ENCODE data around the gene ANAPC2. TPM values are rescaled to one million over a fixed set of nuclear protein-coding genes. Genes with fewer than 3 reads are reported as not detected.
A peak's percentile ranks its signal among the peaks of the same experiment; 100 is the strongest.

ANAPC2 gene
- polyA plus RNA-seq, 6 donors from 2014 or later = 6.1 to 9.3 (median 7.5) TPM

DNA sequence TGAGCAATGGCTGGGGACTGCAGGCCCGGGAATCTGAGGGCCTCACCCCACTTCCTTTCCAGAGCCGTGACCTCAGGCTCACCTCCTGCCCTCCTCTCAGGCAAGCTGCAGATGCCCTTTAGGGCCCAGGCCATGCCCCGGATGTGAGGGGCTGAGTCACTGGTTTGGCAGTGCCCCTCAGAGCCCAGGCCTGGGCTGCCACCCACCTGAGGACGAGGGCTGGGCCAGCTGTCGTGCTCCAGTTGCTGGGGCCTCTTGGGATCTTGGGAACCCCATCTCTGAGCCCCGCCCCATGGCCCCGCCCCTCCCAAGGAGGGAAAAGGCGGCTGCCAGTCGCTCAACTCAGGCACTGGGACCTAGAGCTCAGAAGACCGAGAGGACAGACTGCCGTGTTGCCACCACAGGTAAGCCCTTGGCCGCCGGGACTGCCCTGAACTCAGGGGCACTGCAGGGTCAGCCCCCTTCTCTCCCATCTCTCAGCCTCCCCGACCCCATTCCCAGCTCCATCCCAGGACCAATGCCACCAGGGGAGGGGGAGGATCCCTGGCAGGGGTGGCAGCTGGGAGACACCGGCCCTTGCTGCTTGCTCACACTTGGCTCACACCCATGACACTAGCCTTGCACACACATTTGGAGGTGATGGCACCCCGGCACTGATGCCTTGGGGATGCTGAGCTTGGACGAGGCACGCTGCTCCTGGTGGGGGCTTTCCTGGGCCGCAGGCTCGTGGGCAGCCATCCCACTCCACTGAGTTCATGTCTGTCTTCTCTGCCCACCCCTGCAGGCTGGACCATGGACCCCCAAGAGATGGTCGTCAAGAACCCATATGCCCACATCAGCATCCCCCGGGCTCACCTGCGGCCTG is 36.7 kb upstream of the ANAPC2 start, which contains the start of gene CYSRT1:
TSS of gene CYSRT1 (plus strand) at position 345 of the 865 bp plus-strand sequence. CDS start at position 793, 448 bp downstream.
- Mint-ChIP-seq H3K4me1 (peaks cover 6 to 12% (median 11%) of the 10 kb centered on the region in 3 donors), H3K27ac (peak within 1 kb of the TSS in 3 of 6 donors; percentile 79 to 97 (median 80)), H3K9me3 (peaks cover 0 to 2% (median 0%) of the 10 kb centered on the region in 7 donors), H3K36me3 (no peaks in the 10 kb centered on the region), H3K4me3 (peak within 1 kb of the TSS; percentile 75 to 92 (median 80)), H3K27me3 (peaks cover 0 to 15% (median 8%) of the 10 kb centered on the region in 3 donors)
- DNase-seq (no peak), ATAC-seq (ENCODE audit: low read depth in 2 of 2) (no peak)

DNA sequence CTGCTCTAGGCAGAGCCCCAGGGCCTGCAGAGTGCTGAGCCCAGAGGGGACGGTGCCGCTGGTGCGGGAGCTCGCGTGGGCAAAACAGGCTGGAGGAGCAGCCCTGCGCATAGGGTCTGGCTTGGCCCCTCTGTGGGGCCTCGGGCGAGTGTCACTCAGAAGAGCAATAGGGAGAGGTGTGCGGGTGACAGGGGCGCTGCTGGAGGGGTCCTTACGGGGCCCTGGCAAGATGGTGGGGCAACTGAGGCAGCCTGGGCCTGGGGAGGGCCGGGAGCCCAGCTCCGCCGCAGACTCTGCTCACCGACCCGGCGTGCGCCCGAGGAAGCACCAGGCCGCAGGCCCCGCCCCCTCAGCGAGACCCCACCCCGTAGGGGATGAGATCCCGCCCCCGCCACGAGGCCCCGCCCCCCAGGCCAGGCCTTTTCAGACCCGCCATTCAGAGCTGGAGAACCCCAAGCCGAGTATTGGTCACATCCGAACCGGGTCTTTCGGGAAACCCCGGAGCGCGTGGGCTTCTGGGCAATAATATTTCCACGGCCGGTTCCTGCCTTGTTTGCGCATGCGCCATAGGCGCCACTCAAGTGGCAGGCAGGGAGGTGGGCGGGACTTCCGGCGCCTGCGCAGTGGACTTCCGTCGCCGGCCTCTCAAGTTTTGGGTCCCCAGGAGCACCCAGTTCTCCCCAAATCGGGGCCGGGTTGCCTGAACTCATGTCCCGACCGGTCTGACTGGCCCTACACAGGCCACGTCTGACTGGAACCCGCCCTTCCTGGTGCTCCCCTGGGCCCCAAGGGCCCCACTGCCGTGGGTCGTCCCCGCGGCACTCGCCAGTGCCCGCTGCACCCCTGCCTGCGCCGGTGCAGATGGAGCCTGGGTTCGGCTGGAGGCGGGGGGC is 35.0 kb upstream of the ANAPC2 start:
- Mint-ChIP-seq H3K36me3 (no peaks in the 10 kb centered on the region), H3K27me3 (peaks cover 0 to 8% (median 6%) of the 10 kb centered on the region in 3 donors), H3K4me1 (peaks cover 6 to 12% (median 11%) of the 10 kb centered on the region in 3 donors), H3K27ac (peak overlapping the region; percentile 66 to 97 (median 77)), H3K9me3 (peaks cover 0 to 2% (median 0%) of the 10 kb centered on the region in 7 donors), H3K4me3 (peak overlapping the region; percentile 75 to 92 (median 80))
- ATAC-seq (ENCODE audit: low read depth in 2 of 2) = peak; percentile 88 to 89
- DNase-seq = peak; percentile 98

DNA sequence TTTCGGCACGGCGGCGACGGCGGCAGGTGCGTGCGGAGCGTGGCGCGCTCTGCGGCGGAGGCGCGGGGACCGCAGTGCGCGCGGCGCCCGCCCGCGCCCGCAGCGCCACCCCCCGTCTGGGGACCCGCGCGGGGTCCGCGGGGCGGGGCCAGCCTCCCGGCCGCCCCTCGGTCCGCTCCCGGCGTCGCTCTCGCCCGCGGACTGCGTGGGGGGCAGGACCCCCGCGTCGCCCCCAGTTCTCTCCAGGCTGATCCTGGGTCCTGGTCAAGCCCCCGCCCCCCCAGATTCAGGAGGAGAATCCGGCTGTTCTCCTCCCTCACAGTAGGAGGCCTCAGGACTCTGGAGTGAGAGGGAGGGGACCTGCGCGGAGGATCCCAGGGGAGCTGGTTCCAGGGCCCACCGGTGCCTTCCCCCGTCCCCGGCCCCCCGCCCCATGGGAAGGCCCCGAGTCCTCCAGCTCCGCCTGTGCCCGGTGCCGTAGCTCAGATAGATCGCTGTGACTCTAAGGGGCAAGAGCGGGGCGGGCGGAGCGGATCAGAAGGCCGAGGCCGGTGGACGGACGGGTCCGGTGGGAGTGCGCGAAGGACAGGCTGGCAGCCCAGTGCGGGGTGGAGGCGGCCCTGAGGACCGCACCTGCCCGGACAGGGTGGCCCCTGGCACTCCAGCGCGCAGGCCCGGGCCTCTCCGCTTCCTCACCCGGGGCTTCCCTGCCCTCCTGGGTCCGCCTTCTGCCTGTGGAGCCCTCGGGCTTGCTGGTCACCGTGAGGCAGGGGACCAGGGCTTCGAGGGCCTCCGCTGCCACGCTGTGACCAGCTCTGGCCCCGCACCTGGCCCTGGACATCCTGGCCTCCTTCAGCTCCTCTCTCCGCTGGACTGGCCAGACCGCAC is 34.1 kb upstream of the ANAPC2 start, which contains the start of gene RNF208:
TSS of gene RNF208 (minus strand) at position 51 of the 888 bp plus-strand sequence. CDS start 1,028 bp downstream, outside the sequence.
- H3K4me3 Mint-ChIP-seq = peak within 1 kb of the TSS; percentile 75 to 92 (median 80)
- H3K27ac Mint-ChIP-seq = peak within 1 kb of the TSS in 5 of 6 donors; percentile 66 to 97 (median 75)
- no peaks in the 10 kb centered on the region for H3K9me3 Mint-ChIP-seq
- H3K4me1 Mint-ChIP-seq = peaks cover 4 to 8% (median 7%) of the 10 kb centered on the region in 3 donors
- no peak for DNase-seq
- ATAC-seq (ENCODE audit: low read depth in 2 of 2) = no peak
- H3K27me3 Mint-ChIP-seq = peaks cover 0 to 2% (median 2%) of the 10 kb centered on the region in 3 donors
- no peaks in the 10 kb centered on the region for H3K36me3 Mint-ChIP-seq

DNA sequence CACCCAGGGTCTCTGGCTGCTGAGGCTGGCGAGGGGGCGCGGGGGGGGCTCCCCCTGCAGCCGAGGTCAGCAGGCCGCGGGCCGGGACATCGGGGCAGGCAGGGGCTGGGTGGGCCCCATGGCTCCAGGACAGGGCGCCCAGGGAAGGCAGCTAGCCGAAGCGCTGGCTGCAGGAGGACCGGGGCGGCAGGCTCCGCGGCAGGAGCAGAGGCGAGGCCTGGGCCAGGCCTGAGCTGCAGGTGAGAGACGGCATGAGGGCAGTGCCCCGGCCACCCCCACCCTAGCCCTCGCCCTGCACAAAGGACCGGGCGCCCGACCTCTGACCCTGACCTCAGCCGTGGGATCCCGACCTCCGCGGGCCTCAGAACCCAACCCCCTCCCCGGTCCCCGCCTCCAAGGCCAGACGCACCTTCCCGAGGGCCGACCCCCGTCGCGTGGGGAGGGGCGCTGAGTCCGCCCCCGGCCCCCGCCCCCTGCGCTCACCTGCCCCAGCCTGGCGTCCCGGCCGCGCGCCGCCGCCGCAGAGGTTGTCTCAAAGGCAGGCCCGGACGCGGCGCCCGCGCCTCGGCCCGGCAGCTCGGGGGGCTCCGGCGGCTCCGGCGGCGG is 33.2 kb upstream of the ANAPC2 start:
- ATAC-seq (ENCODE audit: low read depth in 2 of 2) (no peak), DNase-seq (no peak)
- H3K27ac Mint-ChIP-seq = no peak overlapping the region
- H3K36me3 Mint-ChIP-seq = no peaks in the 10 kb centered on the region
- no peaks in the 10 kb centered on the region for H3K9me3 Mint-ChIP-seq
- H3K27me3 Mint-ChIP-seq = no peaks in the 10 kb centered on the region
- peak overlapping the region in 2 of 8 donors; percentile 16 to 25 for H3K4me3 Mint-ChIP-seq
- peaks cover 3 to 7% (median 6%) of the 10 kb centered on the region in 3 donors for H3K4me1 Mint-ChIP-seq

DNA sequence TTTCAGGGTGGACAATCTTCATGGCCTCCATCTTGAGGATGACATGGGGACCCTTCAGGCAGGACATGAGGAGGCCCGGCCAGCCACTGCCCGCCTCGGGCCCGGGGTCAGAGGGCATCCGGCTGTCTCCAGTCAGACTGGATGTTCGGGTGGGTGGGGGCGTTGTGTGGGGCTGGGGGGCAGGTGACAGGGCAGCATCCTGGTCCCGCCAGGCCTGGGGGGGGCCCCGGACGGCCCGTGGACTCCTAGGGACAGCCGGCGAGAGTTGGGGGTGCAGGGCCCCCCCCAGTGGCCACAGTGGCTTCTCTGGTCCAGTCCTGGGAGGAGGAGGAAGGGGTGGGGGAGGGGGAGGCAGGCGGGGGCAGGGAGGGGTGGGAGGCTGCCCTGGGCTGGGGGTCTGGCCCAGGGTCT is 32.7 kb upstream of the ANAPC2 start:
- Mint-ChIP-seq H3K27me3 (no peaks in the 10 kb centered on the region), H3K4me3 (peak overlapping the region in 4 of 8 donors; percentile 29 to 73 (median 54)), H3K27ac (no peak overlapping the region), H3K9me3 (no peaks in the 10 kb centered on the region), H3K36me3 (no peaks in the 10 kb centered on the region), H3K4me1 (peaks cover 3 to 7% (median 6%) of the 10 kb centered on the region in 3 donors)
- ATAC-seq (ENCODE audit: low read depth in 2 of 2) (no peak), DNase-seq (no peak)

DNA sequence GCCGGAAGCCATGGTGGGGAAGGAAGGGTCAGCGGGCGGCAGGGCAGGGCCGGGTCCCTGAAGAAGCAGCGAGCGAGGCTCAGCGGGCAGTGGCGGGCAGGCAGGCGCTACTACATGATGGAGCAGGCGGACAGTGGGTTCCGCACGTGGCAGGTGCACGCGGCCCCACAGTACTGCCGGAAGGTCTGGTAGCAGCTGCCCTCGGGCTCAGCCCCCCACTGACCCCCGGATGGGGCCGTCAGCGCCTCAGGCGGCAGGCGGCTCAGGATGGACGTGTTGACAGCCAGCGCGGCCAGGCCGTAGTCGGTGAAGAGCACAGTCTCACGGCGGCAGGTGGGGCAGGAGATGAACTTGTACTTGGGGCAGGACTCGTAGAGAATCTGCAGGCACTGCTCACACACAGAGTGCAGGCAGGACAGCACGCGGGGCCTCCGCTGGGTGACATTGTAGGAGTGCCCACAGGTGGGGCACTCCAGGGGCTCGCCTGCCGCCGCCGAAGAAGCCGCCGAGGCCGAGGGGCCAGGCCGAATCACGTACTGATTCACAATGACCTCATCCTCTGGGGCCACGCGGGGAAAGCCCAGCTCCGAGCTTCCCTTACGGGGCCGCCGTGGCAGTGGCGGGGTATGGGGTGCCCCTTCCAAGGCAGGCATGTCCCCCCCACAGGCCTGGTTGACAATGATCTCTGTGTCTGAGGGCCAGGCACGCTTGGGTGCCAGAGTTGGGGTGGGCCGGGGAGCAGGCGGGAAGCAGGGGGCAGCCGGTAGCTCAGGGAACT is 32.1 kb upstream of the ANAPC2 start:
- DNase-seq = no peak
- H3K4me1 Mint-ChIP-seq = peaks cover 3 to 7% (median 6%) of the 10 kb centered on the region in 3 donors
- peak overlapping the region in 6 of 8 donors; percentile 29 to 73 (median 40) for H3K4me3 Mint-ChIP-seq
- no peaks in the 10 kb centered on the region for H3K9me3 Mint-ChIP-seq
- ATAC-seq (ENCODE audit: low read depth in 2 of 2) = no peak
- no peak overlapping the region for H3K27ac Mint-ChIP-seq
- H3K27me3 Mint-ChIP-seq = no peaks in the 10 kb centered on the region
- H3K36me3 Mint-ChIP-seq = no peaks in the 10 kb centered on the region

DNA sequence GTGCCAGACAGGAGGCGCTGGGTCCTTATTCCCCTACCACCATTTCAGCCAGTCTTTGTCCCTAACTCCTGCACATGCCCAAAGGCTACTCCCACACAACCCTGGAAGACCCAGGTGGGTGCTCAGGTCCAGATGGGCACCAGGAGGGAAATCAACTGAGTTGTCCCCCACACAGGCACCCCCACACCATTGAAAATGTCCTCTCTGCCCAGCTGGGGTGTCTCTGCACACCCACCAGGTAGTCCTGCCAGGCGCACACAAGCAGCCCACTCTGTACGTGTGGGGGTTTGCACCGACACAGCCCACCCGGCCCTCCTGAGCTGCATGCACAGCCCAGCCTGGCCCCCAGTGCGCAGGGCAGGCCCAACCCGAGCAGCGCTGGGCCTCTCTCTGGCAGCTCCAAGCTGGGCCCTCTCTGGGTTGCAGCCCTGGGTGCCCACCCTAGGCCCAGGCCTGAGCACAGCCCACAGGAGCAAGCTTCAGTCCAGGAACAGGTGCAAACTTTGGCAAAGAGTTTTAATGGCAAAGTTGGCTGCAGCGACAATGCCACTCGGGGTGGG is 31.5 kb upstream of the ANAPC2 start:
- H3K36me3 Mint-ChIP-seq = no peaks in the 10 kb centered on the region
- no peaks in the 10 kb centered on the region for H3K9me3 Mint-ChIP-seq
- H3K4me3 Mint-ChIP-seq = peak overlapping the region in 4 of 8 donors; percentile 45 to 77 (median 69)
- H3K27me3 Mint-ChIP-seq = no peaks in the 10 kb centered on the region
- H3K4me1 Mint-ChIP-seq = peaks cover 3 to 7% (median 6%) of the 10 kb centered on the region in 3 donors
- DNase-seq (no peak), ATAC-seq (ENCODE audit: low read depth in 2 of 2) (no peak)
- no peak overlapping the region for H3K27ac Mint-ChIP-seq

DNA sequence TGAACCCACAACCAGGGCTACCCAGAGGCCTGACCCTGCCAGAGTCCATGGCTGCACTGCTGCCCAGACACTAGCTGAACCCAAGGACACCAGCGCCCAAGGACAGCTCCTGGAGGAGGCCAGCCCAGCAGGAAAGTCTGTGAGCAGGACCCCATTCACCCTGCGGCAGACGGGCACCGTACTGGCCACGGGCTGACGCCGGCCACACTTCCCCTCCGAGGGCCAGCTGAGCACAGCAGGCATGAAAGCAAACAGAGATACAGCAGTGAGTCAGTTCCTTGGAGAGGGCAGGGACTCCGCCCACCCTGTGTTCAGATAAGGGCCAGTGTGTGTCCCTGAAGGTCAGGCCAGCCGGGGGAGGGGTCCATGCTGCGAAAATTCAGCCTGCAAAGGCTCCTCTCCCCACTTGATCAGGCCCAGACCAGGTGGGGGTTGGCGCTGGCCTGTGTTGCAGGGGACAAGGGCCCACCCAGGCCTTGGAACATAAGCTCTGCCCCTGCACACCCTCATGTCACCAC is 30.5 kb upstream of the ANAPC2 start:
- DNase-seq (no peak), ATAC-seq (ENCODE audit: low read depth in 2 of 2) (no peak)
- Mint-ChIP-seq H3K27me3 (no peaks in the 10 kb centered on the region), H3K27ac (no peak overlapping the region), H3K9me3 (no peaks in the 10 kb centered on the region), H3K4me1 (peaks cover 0 to 7% (median 6%) of the 10 kb centered on the region in 3 donors), H3K4me3 (peak overlapping the region in 1 of 8 donors; percentile 45), H3K36me3 (no peaks in the 10 kb centered on the region)

DNA sequence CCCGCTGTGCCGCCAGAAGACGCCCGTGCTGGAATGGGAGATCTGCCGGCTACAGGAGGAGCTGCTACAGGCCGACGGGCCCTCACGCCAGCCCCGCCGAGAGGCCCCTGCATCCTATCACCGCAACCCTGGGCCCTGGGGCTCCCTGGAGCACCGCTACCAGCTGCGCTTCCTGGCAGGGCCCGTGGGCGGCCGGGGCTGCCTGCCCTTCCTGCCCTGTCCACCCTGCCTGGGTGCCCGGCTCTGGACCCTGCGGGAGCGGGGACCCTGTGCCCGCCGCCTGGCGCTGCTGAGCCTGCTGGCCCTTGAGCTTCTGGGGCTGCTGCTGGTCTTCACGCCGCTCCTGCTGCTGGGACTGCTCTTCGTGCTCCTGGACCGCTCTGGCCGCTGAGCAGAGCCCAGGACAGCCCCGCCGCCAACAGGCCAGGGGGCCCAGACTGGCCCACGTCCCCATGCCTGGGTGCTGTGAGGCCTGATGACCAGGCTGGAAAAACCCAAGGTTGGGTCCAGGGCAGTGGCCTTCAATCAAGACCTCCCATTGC is 29.9 kb upstream of the ANAPC2 start:
- H3K36me3 Mint-ChIP-seq = no peaks in the 10 kb centered on the region
- H3K27me3 Mint-ChIP-seq = no peaks in the 10 kb centered on the region
- H3K9me3 Mint-ChIP-seq = no peaks in the 10 kb centered on the region
- ATAC-seq (ENCODE audit: low read depth in 2 of 2) (no peak), DNase-seq (no peak)
- H3K4me1 Mint-ChIP-seq = peaks cover 0 to 7% (median 6%) of the 10 kb centered on the region in 3 donors
- H3K27ac Mint-ChIP-seq = no peak overlapping the region
- H3K4me3 Mint-ChIP-seq = no peak overlapping the region

DNA sequence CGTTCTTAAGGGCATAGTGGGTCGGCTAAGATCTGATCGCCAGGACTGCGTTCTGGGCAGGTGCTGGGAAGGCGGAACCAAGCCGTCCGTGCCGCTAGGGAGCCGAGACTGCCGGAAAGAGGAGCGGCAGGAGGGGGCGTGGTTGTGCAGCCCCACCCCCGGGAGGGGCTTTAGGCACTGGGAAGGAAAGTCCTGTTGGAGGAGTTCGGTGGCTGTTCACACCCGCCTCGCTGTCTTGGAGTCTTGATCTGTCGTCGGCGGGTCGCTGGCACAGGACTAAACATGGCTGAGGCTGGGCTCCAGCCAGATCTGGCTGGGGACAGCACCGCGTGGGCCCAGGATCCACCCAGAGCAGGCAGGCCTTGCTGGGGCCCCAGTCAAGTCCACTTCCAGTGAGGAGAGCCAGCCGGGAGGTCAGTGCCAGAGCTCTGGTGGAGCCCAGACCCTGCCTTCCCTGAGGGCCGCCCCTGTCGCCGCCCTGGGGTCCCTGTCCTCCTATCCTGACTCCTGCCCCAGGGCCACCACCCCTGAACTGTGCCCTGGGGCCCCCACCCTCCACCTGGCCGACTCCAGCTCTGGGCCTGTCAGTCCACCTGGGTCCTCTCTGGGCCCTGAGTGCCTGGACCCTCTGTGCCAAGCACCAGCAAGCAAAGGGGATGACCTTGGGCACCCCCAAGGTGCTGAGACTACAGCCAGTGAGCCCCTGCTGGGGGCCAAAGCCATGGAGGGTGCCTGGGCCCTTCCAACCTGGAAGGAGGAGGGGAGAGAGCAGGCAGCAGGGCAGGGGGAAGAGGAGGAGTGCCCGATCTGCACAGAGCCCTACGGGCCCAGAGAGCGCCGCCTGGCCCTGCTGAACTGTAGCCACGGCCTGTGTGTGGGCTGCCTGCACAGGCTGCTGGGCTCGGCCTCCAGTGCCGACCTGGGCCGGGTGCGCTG is 29.2 kb upstream of the ANAPC2 start:
- no peaks in the 10 kb centered on the region for H3K27me3 Mint-ChIP-seq
- ATAC-seq (ENCODE audit: low read depth in 2 of 2) = no peak
- peak overlapping the region in 2 of 8 donors; percentile 30 to 53 for H3K4me3 Mint-ChIP-seq
- no peak for DNase-seq
- no peaks in the 10 kb centered on the region for H3K4me1 Mint-ChIP-seq
- H3K27ac Mint-ChIP-seq = peak overlapping the region in 1 of 6 donors; percentile 41
- H3K36me3 Mint-ChIP-seq = no peaks in the 10 kb centered on the region
- no peaks in the 10 kb centered on the region for H3K9me3 Mint-ChIP-seq
